GM21825 (cell line): Measurements from ENCODE around the gene BUB1.
"Not testable (repeated sequence)": the region's sequence is repeated elsewhere in the genome, so short reads cannot be mapped to it uniquely, and the experiment has no call there.

Source experiments
- ATAC-seq: cut with Tn5 transposase; IDR thresholded peaks from one replicate; pipeline ENCODE4 v1.9.1; 2021; ENCODE audit warnings: mild to moderate bottlenecking, moderate library complexity; ENCODE audit not compliant: unreplicated experiment

The BUB1 gene

DNA sequence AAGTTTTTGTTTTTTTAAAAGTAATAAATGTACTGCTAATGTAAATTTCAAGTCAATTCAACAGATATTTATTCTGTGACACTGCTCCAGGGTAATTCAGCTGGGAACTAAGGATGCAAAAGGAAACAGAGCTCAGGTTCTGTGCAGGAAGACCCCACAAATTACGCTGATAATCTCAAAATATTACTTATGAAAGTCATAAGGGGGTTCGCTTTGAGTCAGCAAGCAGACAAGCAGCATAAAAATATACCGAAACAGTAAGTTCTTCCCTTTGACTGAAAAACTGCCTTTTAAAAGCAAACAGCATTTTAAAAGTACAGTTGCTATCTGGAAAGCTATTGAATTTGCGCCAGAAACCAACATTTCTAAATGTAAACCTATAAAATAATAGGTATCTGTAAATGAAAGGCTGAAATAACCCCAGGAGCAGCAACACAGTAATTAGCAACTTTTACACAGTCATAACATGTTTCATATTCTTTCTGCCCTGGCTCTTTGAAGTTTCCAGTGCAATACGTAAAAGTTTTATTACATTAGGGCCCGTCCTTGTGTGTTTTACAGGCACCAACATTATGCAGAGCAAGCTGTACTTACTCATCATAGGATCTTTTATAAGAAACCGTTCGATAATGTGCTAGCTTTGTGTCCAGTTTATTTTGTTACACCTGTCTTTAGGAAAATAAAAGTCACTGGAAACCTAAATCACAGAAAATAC is 68.9 kb downstream of the BUB1 start:
- ATAC-seq, result not testable (repeated sequence)

GRCh38 chr2:110605057-110605456 is 72.8 kb downstream of the BUB1 start:
- not testable (repeated sequence) for ATAC-seq

DNA sequence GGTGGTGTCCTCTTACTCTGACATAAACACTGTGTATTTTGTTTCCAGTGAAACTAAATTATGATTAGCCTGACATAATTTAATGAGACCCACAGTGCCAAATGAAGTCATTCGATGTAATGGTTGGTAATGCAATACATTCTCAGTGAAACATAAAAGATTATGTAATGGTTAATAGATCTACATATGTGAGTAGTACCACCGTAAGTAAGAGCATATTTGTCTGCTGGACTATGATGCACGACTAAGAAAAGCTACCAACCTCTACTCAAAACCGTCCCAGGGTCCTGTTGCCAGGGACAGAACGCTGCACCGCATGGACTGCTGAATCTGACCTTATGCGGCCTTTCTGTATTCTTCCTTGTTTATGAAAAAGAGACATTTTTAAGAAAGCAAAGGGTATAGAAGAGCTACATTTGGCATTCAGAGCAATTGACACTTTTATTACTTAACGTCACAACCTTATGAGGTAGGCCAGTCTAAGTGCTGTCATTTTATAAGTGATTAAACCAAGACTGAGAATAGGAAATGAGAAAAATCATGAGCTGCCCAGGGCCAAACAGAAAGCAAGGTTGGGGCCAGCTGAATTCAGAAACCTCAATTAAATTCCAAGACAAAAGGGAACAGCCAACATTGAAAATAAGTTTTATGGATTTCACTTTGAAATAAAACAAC is 73.8 kb downstream of the BUB1 start:
- not testable (repeated sequence) for ATAC-seq

DNA sequence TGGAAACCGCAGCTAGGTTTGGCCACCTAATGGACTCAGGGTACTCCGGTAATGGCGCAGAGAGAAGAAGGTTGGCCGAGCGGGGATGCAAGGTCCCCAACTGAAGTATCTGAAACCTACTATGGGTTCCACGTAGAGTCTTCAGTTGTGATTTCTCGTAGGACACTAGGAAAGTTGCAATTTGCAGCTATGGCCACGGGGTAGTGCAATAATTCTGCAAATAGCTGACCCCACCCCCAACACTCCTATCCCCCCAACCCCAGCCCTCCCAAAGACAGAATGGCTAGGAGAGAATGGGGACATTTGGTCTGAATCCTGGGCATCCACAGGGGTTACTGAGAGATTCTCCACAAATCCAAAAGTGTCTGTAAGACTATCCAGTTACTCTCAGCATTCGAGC is 75.7 kb downstream of the BUB1 start:
- ATAC-seq, result not testable (repeated sequence)

GRCh38 chr2:110591973-110592372 is 85.9 kb downstream of the BUB1 start:
- not testable (repeated sequence) for ATAC-seq

GRCh38 chr2:110589677-110590330 is 88.1 kb downstream of the BUB1 start:
- not testable (repeated sequence) for ATAC-seq

DNA sequence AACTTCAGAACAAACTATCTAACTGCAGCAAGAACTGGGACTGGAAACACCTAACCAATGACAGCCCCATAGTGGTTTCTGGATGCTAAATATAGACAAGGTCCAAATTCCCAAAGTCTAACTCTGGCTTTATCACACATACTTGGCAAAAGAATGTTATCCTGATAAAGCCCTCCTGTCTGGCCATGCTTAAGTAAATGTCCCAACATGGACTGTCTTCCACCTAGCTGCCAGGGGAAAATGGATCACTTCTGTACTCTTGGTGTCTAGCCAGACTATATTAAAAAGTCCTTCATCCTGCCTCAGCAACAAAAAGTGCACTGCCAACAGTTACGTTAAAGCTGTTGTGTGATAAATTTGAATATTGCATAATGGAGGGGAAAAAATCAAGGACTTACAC is 89.3 kb downstream of the BUB1 start:
- not testable (repeated sequence) for ATAC-seq
